GM12892 (cell line): ENCODE results near the gene AP3B1.

ENCODE experiments used
- DNase-seq: peaks from one replicate; pipeline ENCODE4 v3.0.0; 2011; ENCODE audit not compliant: insufficient read length
- FAIRE-seq: peaks from 2 replicates; lab custom pipeline; 2011; peaks lifted over from hg19 to GRCh38; lab: Jason Lieb, UNC
- POLR2A ChIP-seq: IDR thresholded peaks from 2 replicates; pipeline ENCODE4 v1.6.1; 2011; ENCODE audit warnings: low read depth, low read length, control low read depth
- POLR2AphosphoS5 ChIP-seq: IDR thresholded peaks from 2 replicates; pipeline ENCODE4 v1.6.1; 2011; ENCODE audit warnings: low read depth, low read length, control low read depth
- TAF1 ChIP-seq: IDR thresholded peaks from 2 replicates; pipeline ENCODE4 v1.6.1; 2011; ENCODE audit warnings: low read depth, mild to moderate bottlenecking, control low read depth, low read length, borderline replicate concordance

Gene AP3B1

DNA sequence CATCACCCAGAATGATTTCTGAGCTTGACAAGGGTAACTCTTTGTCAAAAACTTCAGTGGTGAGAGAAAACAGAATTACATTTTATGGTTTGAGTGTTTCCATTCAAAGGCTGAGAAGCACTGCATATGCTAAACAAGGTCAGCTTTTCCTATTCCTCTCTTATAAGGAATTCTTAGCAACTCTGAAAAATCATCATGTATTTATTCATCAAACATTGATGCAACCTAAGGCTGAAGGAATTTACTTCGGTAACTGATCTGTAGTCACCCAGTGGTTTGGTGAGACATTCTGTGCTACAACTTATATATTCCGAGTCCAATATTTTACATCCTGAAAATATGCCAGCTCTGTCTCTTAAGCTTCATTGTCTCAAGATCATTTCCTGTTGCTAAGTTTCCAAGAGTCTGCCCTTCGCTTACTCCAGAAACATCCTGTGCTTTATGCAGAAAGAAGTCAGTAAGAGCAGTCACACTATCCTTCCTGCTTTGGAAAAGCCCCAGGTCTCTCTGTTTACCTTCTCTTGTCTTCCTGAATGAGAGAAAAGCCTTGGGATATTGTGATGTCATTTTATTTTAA lies 341.8 kb downstream of the AP3B1 start:
- TF ChIP-seq POLR2AphosphoS5, result no peak
- TF ChIP-seq TAF1, result no peak
- no peak for TF ChIP-seq POLR2A
- DNase-seq, result no peak
- FAIRE-seq, result no peak
